Measurements from ENCODE around the gene SOX21. TPM values are rescaled to one million over a fixed set of nuclear protein-coding genes. Genes with fewer than 3 reads are reported as not detected.

The SOX21 gene
- total and polyA plus RNA-seq, 2 experiments from 2014 or later, result 1.7 to 3.5 TPM

- no peak for TF ChIP-seq ZNF462 (CRISPR knock-in tag; IDR thresholded peaks at IDR 0.05)
- no peak for TF ChIP-seq EZH2 (IDR thresholded peaks at IDR 0.05; ENCODE audit: low read depth, unreplicated experiment)
- TF ChIP-seq NANOG (IDR thresholded peaks at IDR 0.05; ENCODE audit: borderline replicate concordance), result no peak
- TF ChIP-seq ETS1 (IDR thresholded peaks at IDR 0.05), result no peak
- TF ChIP-seq ZNF331 (CRISPR knock-in tag; IDR thresholded peaks at IDR 0.05; ENCODE audit: low read depth), result no peak
- no peak for TF ChIP-seq STAT1 (IDR thresholded peaks at IDR 0.05; ENCODE audit: unreplicated experiment)
- TF ChIP-seq POLR2AphosphoS5 (IDR thresholded peaks at IDR 0.05; ENCODE audit: low read depth), result no peak
Measured at GRCh38 chr13:94700051-94700535, 12.3 kb downstream of the SOX21 start (continued).

GRCh38 chr13:94696171-94696570, 16.2 kb downstream of the SOX21 start:
- no peak for DNase-seq (ENCODE audit: low spot score)
- Mint-ChIP-seq H3K9me3 (peaks cover 2% of the 10 kb centered on the region; the same call in 2 of the 3 replicates), H3K27ac (no peak overlapping the region), H3K4me1 (peaks cover 3% of the 10 kb centered on the region; the same call in 1 of the 3 replicates), H3K4me3 (no peak overlapping the region), H3K36me3 (ENCODE audit: low read depth) (no peaks in the 10 kb centered on the region), H3K27me3 (ENCODE audit: insufficient read depth, low read depth, poor library complexity) (peaks cover 28% of the 10 kb centered on the region)
- Histone ChIP-seq H3K4me3 (no peak overlapping the region), H3K4me1 (ENCODE audit: insufficient read depth) (peaks cover 1% of the 10 kb centered on the region; the same call in 1 of the 2 replicates), H3K79me2 (replicated peaks; ENCODE audit: insufficient read depth) (no peaks in the 10 kb centered on the region), H3K4me2 (no peak overlapping the region), H3K36me3 (ENCODE audit: insufficient read depth) (no peaks in the 10 kb centered on the region), H3K27ac (ENCODE audit: low read depth) (no peak overlapping the region), H4K20me1 (replicated peaks; ENCODE audit: insufficient read depth) (no peaks in the 10 kb centered on the region), H3K27me3 (ENCODE audit: insufficient read depth) (peaks cover 27% of the 10 kb centered on the region), H3F3A (replicated peaks; ENCODE audit: low read depth) (no peaks in the 10 kb centered on the region), H3K9me2 (ENCODE audit: insufficient read depth) (no peaks in the 10 kb centered on the region), H2AFZ (no peak overlapping the region)
- no peak for ATAC-seq
- TF ChIP-seq ZNF331 (CRISPR knock-in tag; IDR thresholded peaks at IDR 0.05; ENCODE audit: low read depth) (no peak), ZNF462 (CRISPR knock-in tag; IDR thresholded peaks at IDR 0.05) (no peak)

Measured in GM23338 (cell line).